ENCODE measurements around the gene SELENON.

Gene SELENON

DNA sequence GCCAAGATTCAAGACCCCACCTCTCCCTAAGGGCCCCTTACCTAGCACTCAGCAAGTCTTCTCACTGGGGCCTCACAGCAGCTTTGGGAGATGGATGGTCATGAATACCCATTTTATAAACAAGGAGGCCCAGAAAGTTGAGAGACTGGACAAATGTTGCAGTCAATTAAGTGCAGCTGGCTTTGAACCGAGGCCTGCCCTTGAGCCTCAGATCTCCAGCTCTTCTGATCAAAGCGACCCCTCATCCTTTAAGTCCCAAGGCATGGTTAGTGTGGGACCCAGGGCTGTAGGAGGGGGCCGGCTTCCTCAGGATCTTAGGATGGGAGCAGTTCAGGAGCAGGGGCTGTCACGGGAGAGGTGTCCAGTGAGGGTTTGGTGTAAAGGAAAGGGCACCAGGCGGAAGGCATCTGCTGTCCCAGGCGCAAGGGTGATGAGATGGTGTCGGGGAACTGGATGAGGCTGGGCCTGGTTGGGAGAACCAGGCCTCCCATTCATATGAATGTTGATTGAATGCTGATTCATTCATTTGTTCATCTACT is 14.6 kb downstream of the SELENON start:
- H3K9me3 ChIP-seq = no peaks in the 10 kb centered on the region
- H3K9ac ChIP-seq = 0 out of 2 replicates have a peak overlapping the region, but pooled peaks have one; percentile 34
- H3K4me2 ChIP-seq = no peak overlapping the region
- peaks cover 57% of the 10 kb centered on the region for H3K36me3 ChIP-seq
- peaks cover 48% of the 10 kb centered on the region for H3K4me1 ChIP-seq
- peaks cover 12% of the 10 kb centered on the region for H4K20me1 ChIP-seq
- H3K27ac ChIP-seq = 0 out of 2 replicates have a peak overlapping the region, but pooled peaks have one; percentile 6
- no peak overlapping the region for H3K4me3 ChIP-seq
- H3K27me3 ChIP-seq = no peaks in the 10 kb centered on the region
- TF ChIP-seq Cebpa-rat (IDR thresholded peaks at IDR 0.05) = no peak

DNA sequence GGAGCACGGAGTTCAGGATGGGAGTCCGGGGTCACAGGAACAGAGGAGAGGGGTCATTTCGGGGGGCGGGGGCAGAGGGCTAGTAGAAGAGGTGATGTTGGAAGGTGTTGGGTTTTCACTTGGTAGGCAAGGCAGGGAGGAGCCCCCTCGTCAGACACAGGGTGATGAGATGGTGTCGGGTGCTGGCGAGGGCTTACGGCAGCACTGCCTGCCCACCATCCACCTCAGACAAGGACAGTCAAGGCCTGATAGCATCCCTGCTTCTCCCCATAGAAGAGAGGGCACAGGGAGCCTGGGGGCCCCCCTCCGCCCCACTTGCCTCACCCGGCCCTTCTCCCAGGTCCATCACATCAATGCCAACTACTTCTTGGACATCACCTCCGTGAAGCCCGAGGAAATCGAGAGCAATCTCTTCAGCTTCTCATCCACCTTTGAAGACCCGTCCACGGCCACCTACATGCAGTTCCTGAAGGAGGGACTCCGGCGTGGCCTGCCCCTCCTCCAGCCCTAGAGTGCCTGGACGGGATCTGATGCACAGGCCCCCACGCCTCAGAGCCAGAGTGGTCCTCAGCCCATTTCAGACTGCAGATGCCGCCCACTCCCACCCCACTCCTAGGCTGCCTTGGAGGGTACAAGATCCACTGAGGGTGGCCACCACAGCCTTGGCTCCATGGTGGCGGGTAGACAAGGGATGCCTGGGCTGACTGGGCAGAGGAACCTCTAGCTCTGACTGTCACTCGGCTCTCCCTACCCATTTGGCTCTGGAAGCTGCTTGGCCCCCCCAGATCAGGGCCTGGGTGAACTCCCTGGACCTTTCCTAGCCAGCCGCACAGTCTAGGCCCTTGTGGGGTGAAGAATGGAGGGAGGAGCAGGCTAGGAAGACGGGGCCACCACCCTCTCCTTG is 15.5 kb downstream of the SELENON start:
- H3K9ac ChIP-seq = no peak overlapping the region
- peaks cover 8% of the 10 kb centered on the region; the same call in 1 of the 2 replicates for H4K20me1 ChIP-seq

DNA sequence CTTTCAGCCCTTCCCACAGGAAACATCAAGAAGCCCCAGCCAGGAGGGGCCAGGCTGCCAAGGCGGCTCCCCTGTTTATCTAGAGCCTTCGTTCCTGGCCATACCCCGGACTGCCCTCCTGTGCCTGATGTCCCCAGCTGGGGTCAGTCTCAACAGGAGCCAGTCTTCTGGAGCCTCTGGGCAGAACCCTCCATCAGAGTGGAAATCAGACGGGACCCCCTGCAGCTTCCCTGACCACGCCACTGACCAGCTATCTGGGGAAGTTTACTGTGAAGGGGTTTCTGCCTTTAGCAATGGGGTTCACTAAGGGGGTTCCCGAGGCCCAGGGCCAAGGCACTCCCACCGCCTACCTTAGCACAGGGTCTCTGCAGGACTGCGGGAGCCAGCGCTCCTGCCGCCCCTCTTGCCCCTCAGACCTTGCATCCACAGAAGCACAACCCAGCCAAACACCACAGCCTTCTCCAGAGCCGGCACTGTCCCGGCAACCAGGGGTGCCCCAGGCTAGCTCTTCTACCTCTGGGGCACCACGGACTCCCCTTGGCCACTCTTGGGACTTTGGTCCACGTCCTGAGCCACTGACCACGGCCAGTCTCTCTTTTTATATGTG is 16.2 kb downstream of the SELENON start:
- no peak for TF ChIP-seq Cebpa-rat (IDR thresholded peaks at IDR 0.05)
- H3K9ac ChIP-seq = no peak overlapping the region
- no peak overlapping the region for H3K4me3 ChIP-seq
- peaks cover 7% of the 10 kb centered on the region for H4K20me1 ChIP-seq
- no peaks in the 10 kb centered on the region for H3K27me3 ChIP-seq
- no peaks in the 10 kb centered on the region for H3K9me3 ChIP-seq
- no peak overlapping the region for H3K27ac ChIP-seq
- H3K36me3 ChIP-seq = peaks cover 56% of the 10 kb centered on the region
- H3K4me1 ChIP-seq = peaks cover 36% of the 10 kb centered on the region
- H3K4me2 ChIP-seq = no peak overlapping the region

More for the DNA sequence above, 15.5 kb downstream of the SELENON start:
- Histone ChIP-seq H3K9me3 (no peaks in the 10 kb centered on the region), H3K4me3 (no peak overlapping the region), H3K27ac (no peak overlapping the region), H3K4me2 (no peak overlapping the region), H3K36me3 (peaks cover 57% of the 10 kb centered on the region), H3K4me1 (peaks cover 40% of the 10 kb centered on the region), H3K27me3 (no peaks in the 10 kb centered on the region)
- TF ChIP-seq Cebpa-rat (IDR thresholded peaks at IDR 0.05) = no peak

GRCh38 chr1:25817840-25818501 is 18.0 kb downstream of the SELENON start:
- peaks cover 47% of the 10 kb centered on the region for H3K4me1 ChIP-seq
- H3K36me3 ChIP-seq = peaks cover 43% of the 10 kb centered on the region
- peak overlapping the region; percentile 95; the same call in 1 of the 2 replicates for H3K4me2 ChIP-seq
- H3K9me3 ChIP-seq = no peaks in the 10 kb centered on the region
- H3K27me3 ChIP-seq = no peaks in the 10 kb centered on the region
- no peak overlapping the region for H3K4me3 ChIP-seq
- TF ChIP-seq Cebpa-rat (IDR thresholded peaks at IDR 0.05) = no peak
- H3K9ac ChIP-seq = no peak overlapping the region
- H3K27ac ChIP-seq = 0 out of 2 replicates have a peak overlapping the region, but pooled peaks have one; percentile 4
- H4K20me1 ChIP-seq = peaks cover 19% of the 10 kb centered on the region

- Histone ChIP-seq H3K9ac (0 out of 2 replicates have a peak overlapping the region, but pooled peaks have one; percentile 92), H3K27me3 (no peaks in the 10 kb centered on the region), H3K4me2 (peak overlapping the region; percentile 95), H3K36me3 (peaks cover 43% of the 10 kb centered on the region), H4K20me1 (peaks cover 25% of the 10 kb centered on the region), H3K4me1 (peaks cover 47% of the 10 kb centered on the region), H3K4me3 (no peak overlapping the region; the same call in 1 of the 2 replicates), H3K27ac (0 out of 2 replicates have a peak overlapping the region, but pooled peaks have one; percentile 4), H3K9me3 (no peaks in the 10 kb centered on the region)
- TF ChIP-seq Cebpa-rat (IDR thresholded peaks at IDR 0.05) = no peak
Measured at GRCh38 chr1:25818569-25818968, 18.6 kb downstream of the SELENON start.

DNA sequence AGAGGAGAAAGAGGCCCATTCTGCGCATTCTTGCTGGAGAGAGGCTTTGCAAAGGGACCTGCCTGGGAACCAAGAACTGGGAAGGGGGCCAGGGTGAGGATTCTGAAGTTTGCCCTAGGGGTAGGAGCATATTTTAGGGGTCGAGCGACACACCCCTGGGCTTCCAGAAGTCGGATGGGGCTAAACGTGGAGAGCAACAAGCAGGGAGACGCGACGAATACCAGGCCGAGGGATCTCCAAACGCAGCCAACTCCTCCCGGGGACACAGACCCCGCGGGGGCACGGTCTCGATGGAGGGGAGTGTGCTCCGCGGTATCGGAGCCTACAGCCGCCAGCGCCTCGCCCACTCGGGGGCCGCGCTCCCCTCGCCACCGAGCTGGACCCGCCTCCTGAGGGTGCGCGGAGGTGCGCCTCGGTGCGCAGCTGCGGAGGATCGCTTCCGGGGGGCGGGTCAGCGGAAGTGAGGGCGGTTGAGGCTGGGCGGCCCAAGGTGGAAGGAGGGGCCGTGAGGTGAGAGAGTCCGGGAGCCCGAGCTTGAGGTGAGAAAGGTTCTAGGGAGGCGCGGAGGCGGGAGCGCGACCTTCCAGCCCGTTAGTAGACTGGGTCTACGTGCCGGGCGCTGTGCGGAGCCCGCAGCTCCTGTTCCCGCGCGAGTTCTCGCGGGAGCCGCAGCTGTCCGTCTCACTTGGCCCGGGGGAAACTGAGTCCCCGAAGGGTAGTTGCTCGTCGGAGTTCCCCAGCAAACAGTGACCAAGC is 19.7 kb downstream of the SELENON start, which contains the start of gene MTFR1L:
Gene MTFR1L (plus strand): TSS at position 464 of the 756 bp plus-strand sequence. CDS start 3,151 bp downstream, outside the sequence.
- Histone ChIP-seq H3K9me3 (no peaks in the 10 kb centered on the region), H3K9ac (peak within 1 kb of the TSS; percentile 92), H3K4me1 (peaks cover 37% of the 10 kb centered on the region), H3K27me3 (no peaks in the 10 kb centered on the region), H3K4me2 (peak within 1 kb of the TSS; percentile 95), H3K4me3 (peak within 1 kb of the TSS; percentile 95), H3K27ac (peak within 1 kb of the TSS; percentile 91), H3K36me3 (peaks cover 43% of the 10 kb centered on the region), H4K20me1 (peaks cover 33% of the 10 kb centered on the region)
- TF ChIP-seq Cebpa-rat (IDR thresholded peaks at IDR 0.05) = no peak

GRCh38 chr1:25820247-25821111 is 20.5 kb downstream of the SELENON start:
- TF ChIP-seq Cebpa-rat (IDR thresholded peaks at IDR 0.05) = no peak
- no peaks in the 10 kb centered on the region for H3K9me3 ChIP-seq
- H3K4me1 ChIP-seq = peaks cover 36% of the 10 kb centered on the region
- peak overlapping the region; percentile 91 for H3K27ac ChIP-seq
- H4K20me1 ChIP-seq = peaks cover 33% of the 10 kb centered on the region
- peak overlapping the region; percentile 92 for H3K9ac ChIP-seq
- peak overlapping the region; percentile 95 for H3K4me3 ChIP-seq
- peaks cover 39% of the 10 kb centered on the region for H3K36me3 ChIP-seq
- H3K4me2 ChIP-seq = peak overlapping the region; percentile 95
- H3K27me3 ChIP-seq = no peaks in the 10 kb centered on the region

DNA sequence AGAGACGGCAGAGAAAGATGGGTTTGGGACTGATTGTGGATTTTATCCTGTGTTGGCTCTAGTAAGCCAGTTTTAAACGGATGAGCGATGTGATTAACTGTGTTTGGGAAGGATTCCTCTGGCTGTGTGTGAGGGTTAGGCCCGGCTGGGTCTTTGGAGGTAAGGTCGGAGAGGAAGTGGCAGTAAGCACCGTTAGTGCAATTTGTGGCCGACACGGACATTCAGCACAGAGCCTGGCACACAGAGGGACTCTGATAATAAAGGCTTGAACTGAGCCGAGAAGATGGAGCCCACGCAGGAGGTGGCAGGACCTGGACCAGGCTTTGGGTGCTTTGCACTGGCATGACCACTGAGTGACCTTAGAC is 21.1 kb downstream of the SELENON start:
- Histone ChIP-seq H3K27me3 (no peaks in the 10 kb centered on the region), H4K20me1 (peaks cover 38% of the 10 kb centered on the region), H3K4me2 (peak overlapping the region; percentile 95), H3K9ac (peak overlapping the region; percentile 92), H3K9me3 (no peaks in the 10 kb centered on the region), H3K27ac (peak overlapping the region; percentile 91), H3K4me3 (peak overlapping the region; percentile 95), H3K36me3 (peaks cover 38% of the 10 kb centered on the region), H3K4me1 (peaks cover 36% of the 10 kb centered on the region)
- no peak for TF ChIP-seq Cebpa-rat (IDR thresholded peaks at IDR 0.05)
